Calu3 (cell line): ENCODE data around the gene OR51G2. TPM values are rescaled to one million over a fixed set of nuclear protein-coding genes. Genes with fewer than 3 reads are reported as not detected.

Experiments
- BruUV-seq: library from RNA; stranded (reverse); fragments of 400-500 nt; replicated peaks from 2 replicates; lab custom pipeline; 2021; lab: Mats Ljungman, UMichigan
- CTCF ChIA-PET: fragments of 300-600 bp; sonication (Branson Sonifier 250); formaldehyde crosslinking; loops from one replicate; lab custom pipeline; 2022; ENCODE audit warnings: antibody characterized with exemption; lab: Charles Lee
- DNase-seq: peaks from one replicate; pipeline ENCODE4 v3.0.0; 2022
- H3K27ac Mint-ChIP-seq: one replicate; pipeline ENCODE4 v1.8.0; 2022; ENCODE audit warnings: mixed read lengths; ENCODE audit not compliant: unreplicated experiment
- H3K27me3 Mint-ChIP-seq: one replicate; pipeline ENCODE4 v1.8.0; 2022; ENCODE audit warnings: mixed read lengths; ENCODE audit not compliant: unreplicated experiment
- H3K36me3 Mint-ChIP-seq: one replicate; pipeline ENCODE4 v1.8.0; 2022; ENCODE audit warnings: mild to moderate bottlenecking, moderate library complexity, mixed read lengths; ENCODE audit not compliant: insufficient read depth, unreplicated experiment
- H3K4me1 Mint-ChIP-seq: one replicate; pipeline ENCODE4 v1.8.0; 2022; ENCODE audit warnings: mild to moderate bottlenecking, low read depth, mixed read lengths; ENCODE audit not compliant: unreplicated experiment
- H3K4me3 Mint-ChIP-seq: one replicate; pipeline ENCODE4 v1.8.0; 2022; ENCODE audit warnings: mild to moderate bottlenecking, low read depth, moderate library complexity, mixed read lengths; ENCODE audit not compliant: unreplicated experiment
- H3K9me3 Mint-ChIP-seq: one replicate; pipeline ENCODE4 v1.8.0; 2022; ENCODE audit warnings: low read depth, mixed read lengths; ENCODE audit not compliant: unreplicated experiment
- CTCF ChIP-seq: fragments of 200-600 bp; IDR thresholded peaks from one replicate; pipeline ENCODE4 v1.8.0; 2022; ENCODE audit warnings: antibody characterized with exemption; ENCODE audit not compliant: unreplicated experiment
- intact Hi-C: fragments of 100-400 bp; cut with micrococcal nuclease; formaldehyde crosslinking; loops from one replicate; pipeline ENCODE4 v1.10.0; 2022; ENCODE audit not compliant: unreplicated experiment
- total RNA-seq: library from RNA; stranded (reverse); gene quantifications from 2 replicates; pipeline ENCODE4 v1.2.3, GENCODE V29; 2022

OR51G2 gene
- total RNA-seq, 1 experiment from 2014 or later = not detected

GRCh38 chr11:4947505-4947904, 28.4 kb upstream of the OR51G2 start, which contains the start of gene OR51A4:
OR51A4 (minus strand) TSS chr11:4947605; CDS start chr11:4947100, 505 bp downstream.
- TF ChIP-seq CTCF = no peak
- no peaks in the 10 kb centered on the region for H3K4me1 Mint-ChIP-seq
- H3K27me3 Mint-ChIP-seq = no peaks in the 10 kb centered on the region
- intact Hi-C loops = no loop called here
- no TSS peak for BruUV-seq
- DNase-seq = no peak
- no peaks in the 10 kb centered on the region for H3K9me3 Mint-ChIP-seq
- H3K27ac Mint-ChIP-seq = no peak within 1 kb of the TSS
- no peak within 1 kb of the TSS for H3K4me3 Mint-ChIP-seq
- no peaks in the 10 kb centered on the region for H3K36me3 Mint-ChIP-seq
- CTCF ChIA-PET = no interaction called here

GRCh38 chr11:4936745-4937144, 17.6 kb upstream of the OR51G2 start:
- H3K36me3 Mint-ChIP-seq = no peaks in the 10 kb centered on the region
- H3K4me1 Mint-ChIP-seq = no peaks in the 10 kb centered on the region
- no peak for TF ChIP-seq CTCF
- DNase-seq = no peak
- no TSS peak for BruUV-seq
- no peak overlapping the region for H3K27ac Mint-ChIP-seq
- intact Hi-C loops = no loop called here
- H3K4me3 Mint-ChIP-seq = no peak overlapping the region
- peaks cover 16% of the 10 kb centered on the region for H3K27me3 Mint-ChIP-seq
- CTCF ChIA-PET = no interaction called here
- H3K9me3 Mint-ChIP-seq = peaks cover 7% of the 10 kb centered on the region

- peaks cover 8% of the 10 kb centered on the region for H3K27me3 Mint-ChIP-seq
- H3K4me3 Mint-ChIP-seq = no peak overlapping the region
- no peak for TF ChIP-seq CTCF
Observed at GRCh38 chr11:4932751-4933150, 13.6 kb upstream of the OR51G2 start.

GRCh38 chr11:4926608-4927007, 7.5 kb upstream of the OR51G2 start:
- H3K9me3 Mint-ChIP-seq = peaks cover 6% of the 10 kb centered on the region

More at GRCh38 chr11:4932751-4933150, 13.6 kb upstream of the OR51G2 start:
- CTCF ChIA-PET = no interaction called here
- intact Hi-C loops = no loop called here
- BruUV-seq = no TSS peak
- no peaks in the 10 kb centered on the region for H3K36me3 Mint-ChIP-seq
- no peaks in the 10 kb centered on the region for H3K4me1 Mint-ChIP-seq
- DNase-seq = no peak
- no peak overlapping the region for H3K27ac Mint-ChIP-seq
- H3K9me3 Mint-ChIP-seq = peaks cover 6% of the 10 kb centered on the region

More at GRCh38 chr11:4926608-4927007, 7.5 kb upstream of the OR51G2 start:
- DNase-seq = no peak
- Mint-ChIP-seq H3K4me1 (no peaks in the 10 kb centered on the region), H3K36me3 (no peaks in the 10 kb centered on the region), H3K27me3 (no peaks in the 10 kb centered on the region), H3K27ac (no peak overlapping the region), H3K4me3 (no peak overlapping the region)
- no TSS peak for BruUV-seq
- intact Hi-C loops = no loop called here
- CTCF ChIA-PET = no interaction called here
- TF ChIP-seq CTCF = no peak
